Measurements from ENCODE around the gene INHBC. TPM values are rescaled to one million over a fixed set of nuclear protein-coding genes. Genes with fewer than 3 reads are reported as not detected.
A peak's percentile ranks its signal among the peaks of the same experiment; 100 is the strongest.

The INHBC gene
- total RNA-seq, 2 donors from 2014 or later, result not detected

DNA sequence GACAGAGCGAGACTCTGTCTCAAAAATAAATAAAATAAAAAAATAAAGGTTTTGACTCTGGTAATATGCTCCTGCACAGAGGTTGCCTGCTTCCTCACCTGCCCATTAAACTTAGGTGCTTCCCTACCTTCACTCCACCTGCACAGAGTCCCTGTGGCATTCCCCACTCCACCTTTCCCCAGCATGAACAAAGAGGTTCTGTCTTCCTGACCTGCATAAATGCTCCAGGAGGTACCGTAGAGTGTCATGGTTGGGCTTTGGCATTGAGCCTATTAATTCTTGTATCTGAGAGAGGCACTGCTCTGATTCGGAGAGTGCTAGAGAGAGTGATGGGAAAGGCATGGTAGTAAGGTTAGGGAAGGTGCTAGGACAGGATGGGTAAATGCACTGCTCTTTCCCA is 38.8 kb downstream of the INHBC start:
- H3K9ac ChIP-seq (ENCODE audit: low read depth in 2 of 2, low read length in 2 of 2), result no peak overlapping the region
- H3K36me3 ChIP-seq, result no peaks in the 10 kb centered on the region
- H3K4me1 ChIP-seq, result no peaks in the 10 kb centered on the region
- DNase-seq, result no peak
- no peak overlapping the region for H3K4me3 ChIP-seq
- no peaks in the 10 kb centered on the region for H3K9me3 ChIP-seq
- peaks cover 37% of the 10 kb centered on the region for H3K27me3 ChIP-seq
- intact Hi-C loops (cut with DNase I), result no loop called here
- TF ChIP-seq, protein P1, sequence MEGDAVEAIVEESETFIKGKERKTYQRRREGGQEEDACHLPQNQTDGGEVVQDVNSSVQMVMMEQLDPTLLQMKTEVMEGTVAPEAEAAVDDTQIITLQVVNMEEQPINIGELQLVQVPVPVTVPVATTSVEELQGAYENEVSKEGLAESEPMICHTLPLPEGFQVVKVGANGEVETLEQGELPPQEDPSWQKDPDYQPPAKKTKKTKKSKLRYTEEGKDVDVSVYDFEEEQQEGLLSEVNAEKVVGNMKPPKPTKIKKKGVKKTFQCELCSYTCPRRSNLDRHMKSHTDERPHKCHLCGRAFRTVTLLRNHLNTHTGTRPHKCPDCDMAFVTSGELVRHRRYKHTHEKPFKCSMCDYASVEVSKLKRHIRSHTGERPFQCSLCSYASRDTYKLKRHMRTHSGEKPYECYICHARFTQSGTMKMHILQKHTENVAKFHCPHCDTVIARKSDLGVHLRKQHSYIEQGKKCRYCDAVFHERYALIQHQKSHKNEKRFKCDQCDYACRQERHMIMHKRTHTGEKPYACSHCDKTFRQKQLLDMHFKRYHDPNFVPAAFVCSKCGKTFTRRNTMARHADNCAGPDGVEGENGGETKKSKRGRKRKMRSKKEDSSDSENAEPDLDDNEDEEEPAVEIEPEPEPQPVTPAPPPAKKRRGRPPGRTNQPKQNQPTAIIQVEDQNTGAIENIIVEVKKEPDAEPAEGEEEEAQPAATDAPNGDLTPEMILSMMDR (IDR thresholded peaks at IDR 0.05), result no peak
- H3K27ac ChIP-seq, result no peak overlapping the region

- intact Hi-C loops (cut with DNase I), result no loop called here
- H3K27me3 ChIP-seq, result peaks cover 37% of the 10 kb centered on the region
- TF ChIP-seq, protein P1 (IDR thresholded peaks at IDR 0.05), result no peak
Observed at GRCh38 chr12:57473886-57474285, 39.3 kb downstream of the INHBC start.

GRCh38 chr12:57474430-57474829 is 39.8 kb downstream of the INHBC start:
- TF ChIP-seq, protein P1 (IDR thresholded peaks at IDR 0.05), result no peak
- intact Hi-C loops (cut with DNase I), result no loop called here
- DNase-seq, result no peak
- Histone ChIP-seq H3K4me3 (no peak overlapping the region), H3K36me3 (no peaks in the 10 kb centered on the region), H3K9me3 (no peaks in the 10 kb centered on the region), H3K4me1 (no peaks in the 10 kb centered on the region), H3K9ac (ENCODE audit: low read depth in 2 of 2, low read length in 2 of 2) (no peak overlapping the region), H3K27ac (no peak overlapping the region), H3K27me3 (peaks cover 37% of the 10 kb centered on the region)

More at GRCh38 chr12:57473886-57474285, 39.3 kb downstream of the INHBC start:
- no peak for DNase-seq
- H3K9me3 ChIP-seq, result no peaks in the 10 kb centered on the region
- H3K4me3 ChIP-seq, result no peak overlapping the region
- H3K27ac ChIP-seq, result no peak overlapping the region
- H3K36me3 ChIP-seq, result no peaks in the 10 kb centered on the region
- no peaks in the 10 kb centered on the region for H3K4me1 ChIP-seq
- H3K9ac ChIP-seq (ENCODE audit: low read depth in 2 of 2, low read length in 2 of 2), result no peak overlapping the region

GRCh38 chr12:57474862-57475261 is 40.3 kb downstream of the INHBC start:
- no peaks in the 10 kb centered on the region for H3K36me3 ChIP-seq
- intact Hi-C loops (cut with DNase I), result no loop called here
- TF ChIP-seq, protein P1 (IDR thresholded peaks at IDR 0.05), result no peak
- peaks cover 37% of the 10 kb centered on the region for H3K27me3 ChIP-seq
- H3K4me1 ChIP-seq, result no peaks in the 10 kb centered on the region
- no peak overlapping the region for H3K9ac ChIP-seq (ENCODE audit: low read depth in 2 of 2, low read length in 2 of 2)
- no peak for DNase-seq
- H3K27ac ChIP-seq, result no peak overlapping the region
- no peaks in the 10 kb centered on the region for H3K9me3 ChIP-seq
- H3K4me3 ChIP-seq, result no peak overlapping the region

DNA sequence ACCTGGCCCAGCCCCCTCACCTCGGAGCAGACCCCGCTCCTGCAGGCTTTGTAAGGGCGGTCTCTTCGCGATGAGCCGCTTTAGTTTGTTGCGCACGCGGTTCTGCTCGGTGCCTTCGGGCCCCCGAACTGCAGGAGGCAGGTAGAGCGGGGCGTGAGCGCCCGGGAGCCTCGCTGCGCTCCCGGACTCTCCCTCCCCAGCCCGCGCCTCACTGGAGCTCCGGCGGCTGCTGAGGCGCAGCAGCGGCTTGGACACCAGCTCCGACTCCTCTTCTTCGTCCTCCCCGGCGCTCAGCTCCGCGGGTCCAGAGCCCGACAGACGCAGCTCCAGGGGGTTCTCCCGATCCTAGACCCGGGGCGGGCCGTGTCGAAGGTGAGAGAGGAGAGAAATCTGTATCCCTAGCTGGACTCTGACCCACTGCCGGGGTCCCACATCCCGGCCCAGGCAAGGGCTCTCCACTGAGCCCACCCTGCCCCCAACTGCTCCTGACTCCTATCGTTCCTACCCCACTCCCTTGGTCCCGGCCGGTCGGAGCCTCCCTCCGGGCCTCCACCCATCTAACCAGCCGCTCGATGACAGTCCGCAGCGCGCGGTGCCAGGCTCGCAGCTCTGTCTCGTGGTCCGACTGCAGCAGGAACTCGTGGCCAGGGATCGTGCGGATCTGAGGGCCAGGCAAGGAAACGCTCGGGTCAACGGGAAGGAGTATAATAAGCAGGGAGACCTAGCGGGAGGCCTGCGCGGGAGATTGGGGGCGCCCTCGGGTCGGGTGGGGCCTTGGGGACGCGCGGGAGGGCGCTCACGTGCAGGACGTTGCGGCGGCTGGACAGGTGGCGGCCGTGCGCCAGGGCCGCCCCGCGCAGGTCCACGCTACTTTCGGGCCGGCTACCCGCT is 40.9 kb downstream of the INHBC start:
- Histone ChIP-seq H3K4me3 (peak overlapping the region; percentile 30), H3K27ac (no peak overlapping the region), H3K9me3 (no peaks in the 10 kb centered on the region), H3K4me1 (no peaks in the 10 kb centered on the region), H3K9ac (ENCODE audit: low read depth in 2 of 2, low read length in 2 of 2) (peak overlapping the region; percentile 35 to 44), H3K36me3 (no peaks in the 10 kb centered on the region), H3K27me3 (peaks cover 37% of the 10 kb centered on the region)
- TF ChIP-seq, protein P1 (IDR thresholded peaks at IDR 0.05), result no peak
- no peak for DNase-seq
- intact Hi-C loops (cut with DNase I), result no loop called here
